Mucosa of descending colon (tissue), 3 donors: ENCODE results near the gene BTG3. TPM values are rescaled to one million over a fixed set of nuclear protein-coding genes. Genes with fewer than 3 reads are reported as not detected.
A peak's percentile ranks its signal among the peaks of the same experiment; 100 is the strongest.

Experiments
- ATAC-seq: fragments of 200-7000 bp; cut with Tn5 transposase; one replicate; pipeline ENCODE4 v1.9.1; 2020; ENCODE audit warnings: mild to moderate bottlenecking, moderate library complexity
- DNase-seq, 3 donors: peaks; one replicate each; pipeline ENCODE4 v3.0.0-alpha.2; 2020
- H3K36me3 ChIP-seq: fragments of 200-600 bp; one replicate; pipeline ENCODE4 v1.8.0; 2021; ENCODE audit warnings: low read depth, mild to moderate bottlenecking
- H3K4me1 ChIP-seq: fragments of 200-600 bp; one replicate; pipeline ENCODE4 v1.8.0; 2021; ENCODE audit warnings: low read depth, mild to moderate bottlenecking
- H3K4me3 ChIP-seq: fragments of 200-600 bp; one replicate; pipeline ENCODE4 v1.8.0; 2021; ENCODE audit warnings: mild to moderate bottlenecking
- H3K9me3 ChIP-seq: fragments of 200-600 bp; one replicate; pipeline ENCODE4 v1.8.0; 2021; ENCODE audit warnings: mild to moderate bottlenecking
- CTCF ChIP-seq: fragments of 200-600 bp; IDR thresholded peaks from one replicate; pipeline ENCODE4 v1.8.0; 2022; ENCODE audit warnings: antibody characterized with exemption, mild to moderate bottlenecking
- intact Hi-C, 2 donors: fragments of 100-400 bp; cut with DNase I in 1 of 2; cut with micrococcal nuclease in 1 of 2; formaldehyde crosslinking; loops; one replicate each; pipeline versions ENCODE4 v1.11.0 to v1.11.1; 2022; cut with DNase I, micrococcal nuclease
- total RNA-seq, 3 donors: library from RNA; stranded (reverse); fragmentation: NEBNext Ultra II Directional in 2 of 3; extraction: Animal tissue kit (Norgen Biotek cat#: 25700) in 2 of 3; gene quantifications; one replicate each; pipeline versions ENCODE4 v1.2.1 to v1.2.4, GENCODE V29; 2021 to 2023
- donor health status: DM: no; HTN: no; CAD: no; lungs with moderate emphysema.
- donor health status: DM: no; HTN: no; CAD: no.
- donor health status: DM: no; HTN: yes; CAD: no.

BTG3 gene
- total RNA-seq, 3 donors from 2014 or later = 17.5 to 29.6 (median 19.0) TPM

- ATAC-seq (no peak), DNase-seq (no peak)
- TF ChIP-seq CTCF = no peak
- Histone ChIP-seq H3K4me3 (no peak overlapping the region), H3K9me3 (no peaks in the 10 kb centered on the region), H3K4me1 (no peaks in the 10 kb centered on the region), H3K36me3 (no peaks in the 10 kb centered on the region)
- intact Hi-C loops = no loop called here
Observed at GRCh38 chr21:17622018-17622417, 9.3 kb upstream of the BTG3 start.

- no peaks in the 10 kb centered on the region for H3K36me3 ChIP-seq
- intact Hi-C loops = no loop called here
- H3K4me1 ChIP-seq = no peaks in the 10 kb centered on the region
- no peak for TF ChIP-seq CTCF
- ATAC-seq = no peak
- no peaks in the 10 kb centered on the region for H3K9me3 ChIP-seq
- no peak for DNase-seq
- no peak overlapping the region for H3K4me3 ChIP-seq
Observed at GRCh38 chr21:17616831-17617230, 4.1 kb upstream of the BTG3 start.

- H3K9me3 ChIP-seq = no peaks in the 10 kb centered on the region
- DNase-seq = peak in 1 of 3 donors; percentile 42
- no peaks in the 10 kb centered on the region for H3K36me3 ChIP-seq
- peak overlapping the region; percentile 89 for H3K4me3 ChIP-seq
- peaks cover 23% of the 10 kb centered on the region for H3K4me1 ChIP-seq
- intact Hi-C loops = no loop called here
- TF ChIP-seq CTCF = no peak
- no peak for ATAC-seq
Observed at GRCh38 chr21:17613242-17613676, 558 bp upstream of the BTG3 start.

- TF ChIP-seq CTCF = no peak
- peaks cover 32% of the 10 kb centered on the region for H3K4me1 ChIP-seq
- H3K9me3 ChIP-seq = no peaks in the 10 kb centered on the region
- DNase-seq (peak; percentile 54 to 76 (median 69)), ATAC-seq (peak; percentile 46)
- peak overlapping the region; percentile 89 for H3K4me3 ChIP-seq
- H3K36me3 ChIP-seq = no peaks in the 10 kb centered on the region
- intact Hi-C loops = no loop called here
Observed at GRCh38 chr21:17612023-17612564, 607 bp downstream of the BTG3 start.

- intact Hi-C loops = no loop called here
- no peak for TF ChIP-seq CTCF
- Histone ChIP-seq H3K9me3 (no peaks in the 10 kb centered on the region), H3K4me3 (peak overlapping the region; percentile 89), H3K36me3 (no peaks in the 10 kb centered on the region), H3K4me1 (peaks cover 36% of the 10 kb centered on the region)
- DNase-seq (peak; percentile 81 to 88 (median 84)), ATAC-seq (peak; percentile 65)
Observed at GRCh38 chr21:17611414-17612022, 1.2 kb downstream of the BTG3 start.
